Peyer's patch (tissue), 4 donors: ENCODE results near the gene SIGLEC9.

ENCODE experiments used
- POLR2A ChIP-seq, 2 donors: fragments of 450-650 bp; IDR thresholded peaks; one replicate each; pipeline ENCODE4 v1.5.1; 2017; ENCODE audit warnings: antibody characterized with exemption in 2 of 2, mild to moderate bottlenecking in 2 of 2, moderate library complexity in 2 of 2
- TF ChIP-seq, protein P1 (sequence below), 6 experiments: fragments of 450-650 bp in 4 of 6; fragments of 200-600 bp in 2 of 6; sonication (generic) in 1 of 6; IDR thresholded peaks; one replicate each; pipeline ENCODE4 v1.5.1; 2017 to 2019; ENCODE audit warnings: antibody characterized with exemption in 6 of 6, mild to moderate bottlenecking in 3 of 6, moderate library complexity in 1 of 6

DNA sequence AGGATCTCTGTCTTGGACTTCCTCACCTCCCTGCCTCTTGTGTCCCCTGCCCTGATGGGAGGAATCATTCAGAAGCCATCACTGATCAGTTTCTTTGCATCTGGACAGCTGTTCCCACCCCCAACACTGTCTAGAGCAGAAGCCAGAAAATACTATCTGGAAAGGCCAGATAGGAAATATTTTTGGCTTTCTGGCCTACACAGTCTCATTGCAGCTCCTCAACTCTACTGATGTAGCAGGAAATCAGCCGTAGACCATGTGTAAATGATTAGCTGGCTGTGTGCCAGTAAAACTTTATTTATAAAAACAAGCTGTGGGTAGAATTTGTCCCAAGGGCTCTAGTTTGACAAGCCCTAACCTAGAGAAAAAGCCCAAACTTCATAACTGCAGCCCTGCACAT lies 23.0 kb downstream of the SIGLEC9 start:
- TF ChIP-seq, protein P1, sequence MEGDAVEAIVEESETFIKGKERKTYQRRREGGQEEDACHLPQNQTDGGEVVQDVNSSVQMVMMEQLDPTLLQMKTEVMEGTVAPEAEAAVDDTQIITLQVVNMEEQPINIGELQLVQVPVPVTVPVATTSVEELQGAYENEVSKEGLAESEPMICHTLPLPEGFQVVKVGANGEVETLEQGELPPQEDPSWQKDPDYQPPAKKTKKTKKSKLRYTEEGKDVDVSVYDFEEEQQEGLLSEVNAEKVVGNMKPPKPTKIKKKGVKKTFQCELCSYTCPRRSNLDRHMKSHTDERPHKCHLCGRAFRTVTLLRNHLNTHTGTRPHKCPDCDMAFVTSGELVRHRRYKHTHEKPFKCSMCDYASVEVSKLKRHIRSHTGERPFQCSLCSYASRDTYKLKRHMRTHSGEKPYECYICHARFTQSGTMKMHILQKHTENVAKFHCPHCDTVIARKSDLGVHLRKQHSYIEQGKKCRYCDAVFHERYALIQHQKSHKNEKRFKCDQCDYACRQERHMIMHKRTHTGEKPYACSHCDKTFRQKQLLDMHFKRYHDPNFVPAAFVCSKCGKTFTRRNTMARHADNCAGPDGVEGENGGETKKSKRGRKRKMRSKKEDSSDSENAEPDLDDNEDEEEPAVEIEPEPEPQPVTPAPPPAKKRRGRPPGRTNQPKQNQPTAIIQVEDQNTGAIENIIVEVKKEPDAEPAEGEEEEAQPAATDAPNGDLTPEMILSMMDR (IDR thresholded peaks at IDR 0.05) = no peak
- TF ChIP-seq POLR2A (IDR thresholded peaks at IDR 0.05) = no peak
